Tibial nerve (tissue), 4 donors: ENCODE results near the gene CHST5.

Experiments
- CTCF ChIP-seq, 5 experiments: fragments of 200-600 bp in 3 of 5; fragments of 450-650 bp in 2 of 5; sonication (generic) in 3 of 5; IDR thresholded peaks; one replicate each; pipeline ENCODE4 v1.5.1; 2016 to 2019; ENCODE audit warnings: antibody characterized with exemption in 5 of 5, mild to moderate bottlenecking in 3 of 5, moderate library complexity in 2 of 5
- EP300 ChIP-seq, 2 donors: sonication (generic); formaldehyde crosslinking; IDR thresholded peaks; one replicate each; pipeline ENCODE4 v1.6.1; 2017; ENCODE audit warnings: antibody characterized with exemption in 2 of 2, mild to moderate bottlenecking in 1 of 2

GRCh38 chr16:75555213-75555706 is 19.4 kb upstream of the CHST5 start:
- no peak for TF ChIP-seq CTCF (IDR thresholded peaks at IDR 0.05)
- peak in 1 of 2 donors; percentile 38 for TF ChIP-seq EP300 (IDR thresholded peaks at IDR 0.05)
